Activated naive CD8-positive, alpha-beta T cell treated with anti-CD3 and anti-CD28 coated beads, Interleukin-2, amount 10 ng/mL, durations not matched to agents 7 days and 5 days (primary cell): Measurements from ENCODE around the gene GNAT1. TPM values are rescaled to one million over a fixed set of nuclear protein-coding genes. Genes with fewer than 3 reads are reported as not detected.

Experiments used
- microRNA-seq: library from miRNA; unstranded; fragments of <30 nt; microRNA quantifications from one replicate; pipeline ENCODE4 v1.2.0, GENCODE V29; 2022
- total RNA-seq, 2 experiments: library from RNA; stranded (reverse); gene quantifications; one replicate each; pipeline ENCODE4 v1.2.3, GENCODE V29; 2021

Gene GNAT1
- total RNA-seq, 2 experiments from 2014 or later = not detected

Small RNA genes within 50 kb of the gene (microRNA-seq; reads per million reads assigned to microRNA genes)
- gene MIR566 = not detected
- not detected for gene MIR5787

Other genes starting within 250 kb of the GNAT1 start
- 100 to 1,000 TPM; 256 to 257 TPM for gene RBM5, start 102.7 kb upstream of the GNAT1 start, total RNA-seq
- under 1 TPM in 1 of 2 experiments, not detected in 1; 0.09 TPM for gene SEMA3F, start 36.3 kb upstream of the GNAT1 start, total RNA-seq
- gene SLC38A3, start 13.7 kb downstream of the GNAT1 start, total RNA-seq = not detected
- gene GNAI2, start 44.6 kb downstream of the GNAT1 start, total RNA-seq = 100 to 1,000 TPM; 435 to 448 TPM
- 1 to 10 TPM in 1 of 2 experiments, under 1 TPM in 1; 0.36 to 1.0 TPM for gene SEMA3B, start 77.5 kb downstream of the GNAT1 start, total RNA-seq
- gene LSMEM2, start 87.5 kb downstream of the GNAT1 start, total RNA-seq = not detected
- gene IFRD2, start 100.8 kb downstream of the GNAT1 start, total RNA-seq = 10 to 100 TPM; 50.0 to 59.0 TPM
- 1 to 10 TPM; 5.9 to 7.0 TPM for gene HYAL3, start 107.8 kb downstream of the GNAT1 start, total RNA-seq
- gene NAA80, start 107.8 kb downstream of the GNAT1 start, total RNA-seq = 10 to 100 TPM; 34.3 to 37.7 TPM
- gene HYAL1, start 112.0 kb downstream of the GNAT1 start, total RNA-seq = under 1 TPM; 0.25 to 0.28 TPM
- 1 to 10 TPM; 4.9 to 5.1 TPM for gene HYAL2, start 131.1 kb downstream of the GNAT1 start, total RNA-seq
- 10 to 100 TPM; 20.2 to 20.8 TPM for gene TUSC2, start 136.6 kb downstream of the GNAT1 start, total RNA-seq
- gene RASSF1, start 149.2 kb downstream of the GNAT1 start, total RNA-seq = 100 to 1,000 TPM; 183 to 188 TPM
- gene ZMYND10, start 154.1 kb downstream of the GNAT1 start, total RNA-seq = 1 to 10 TPM; 2.2 to 2.7 TPM
- 10 to 100 TPM; 55.8 to 58.2 TPM for gene NPRL2, start 159.2 kb downstream of the GNAT1 start, total RNA-seq
- gene CYB561D2, start 159.3 kb downstream of the GNAT1 start, total RNA-seq = 10 to 100 TPM; 35.0 to 38.9 TPM
- 10 to 100 TPM; 23.4 to 24.4 TPM for gene TMEM115, start 167.9 kb downstream of the GNAT1 start, total RNA-seq